Neural progenitor cell (in vitro differentiated cells): ENCODE data around the gene ABTB1.

ENCODE experiments used
- EZH2 ChIP-seq: fragments of 200-600 bp; sonication (generic); IDR thresholded peaks from 2 replicates; pipeline ENCODE4 v1.6.1; 2017; ENCODE audit warnings: antibody characterized with exemption, mild to moderate bottlenecking, moderate library complexity
- EZH2phosphoT487 ChIP-seq: fragments of 200-600 bp; sonication (generic); IDR thresholded peaks from 2 replicates; pipeline ENCODE4 v1.6.1; 2017; ENCODE audit warnings: antibody characterized with exemption
- TF ChIP-seq, protein P1 (sequence below): fragments of 200-600 bp; sonication (generic); IDR thresholded peaks from 2 replicates; pipeline ENCODE4 v1.5.1; 2017; ENCODE audit warnings: antibody characterized with exemption, mild to moderate bottlenecking

GRCh38 chr3:127634653-127635052, 38.1 kb upstream of the ABTB1 start:
- TF ChIP-seq, protein P1, sequence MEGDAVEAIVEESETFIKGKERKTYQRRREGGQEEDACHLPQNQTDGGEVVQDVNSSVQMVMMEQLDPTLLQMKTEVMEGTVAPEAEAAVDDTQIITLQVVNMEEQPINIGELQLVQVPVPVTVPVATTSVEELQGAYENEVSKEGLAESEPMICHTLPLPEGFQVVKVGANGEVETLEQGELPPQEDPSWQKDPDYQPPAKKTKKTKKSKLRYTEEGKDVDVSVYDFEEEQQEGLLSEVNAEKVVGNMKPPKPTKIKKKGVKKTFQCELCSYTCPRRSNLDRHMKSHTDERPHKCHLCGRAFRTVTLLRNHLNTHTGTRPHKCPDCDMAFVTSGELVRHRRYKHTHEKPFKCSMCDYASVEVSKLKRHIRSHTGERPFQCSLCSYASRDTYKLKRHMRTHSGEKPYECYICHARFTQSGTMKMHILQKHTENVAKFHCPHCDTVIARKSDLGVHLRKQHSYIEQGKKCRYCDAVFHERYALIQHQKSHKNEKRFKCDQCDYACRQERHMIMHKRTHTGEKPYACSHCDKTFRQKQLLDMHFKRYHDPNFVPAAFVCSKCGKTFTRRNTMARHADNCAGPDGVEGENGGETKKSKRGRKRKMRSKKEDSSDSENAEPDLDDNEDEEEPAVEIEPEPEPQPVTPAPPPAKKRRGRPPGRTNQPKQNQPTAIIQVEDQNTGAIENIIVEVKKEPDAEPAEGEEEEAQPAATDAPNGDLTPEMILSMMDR, result no peak
- no peak for TF ChIP-seq EZH2
- TF ChIP-seq EZH2phosphoT487, result no peak
